A549 (cell line): Measurements from ENCODE around the gene HMGN1.

ENCODE experiments used
- TF ChIP-seq, protein P1 (sequence below): fragments of 200-600 bp; sonication (generic); IDR thresholded peaks from 2 replicates; pipeline ENCODE4 v1.6.1; 2016; ENCODE audit warnings: antibody characterized with exemption, mild to moderate bottlenecking, moderate library complexity
- TF ChIP-seq, protein P2 (sequence below): fragments of >200 bp; sonication (Bioruptor Twin); formaldehyde crosslinking; IDR thresholded peaks from 3 replicates; pipeline ENCODE4 v1.5.1; 2016

DNA sequence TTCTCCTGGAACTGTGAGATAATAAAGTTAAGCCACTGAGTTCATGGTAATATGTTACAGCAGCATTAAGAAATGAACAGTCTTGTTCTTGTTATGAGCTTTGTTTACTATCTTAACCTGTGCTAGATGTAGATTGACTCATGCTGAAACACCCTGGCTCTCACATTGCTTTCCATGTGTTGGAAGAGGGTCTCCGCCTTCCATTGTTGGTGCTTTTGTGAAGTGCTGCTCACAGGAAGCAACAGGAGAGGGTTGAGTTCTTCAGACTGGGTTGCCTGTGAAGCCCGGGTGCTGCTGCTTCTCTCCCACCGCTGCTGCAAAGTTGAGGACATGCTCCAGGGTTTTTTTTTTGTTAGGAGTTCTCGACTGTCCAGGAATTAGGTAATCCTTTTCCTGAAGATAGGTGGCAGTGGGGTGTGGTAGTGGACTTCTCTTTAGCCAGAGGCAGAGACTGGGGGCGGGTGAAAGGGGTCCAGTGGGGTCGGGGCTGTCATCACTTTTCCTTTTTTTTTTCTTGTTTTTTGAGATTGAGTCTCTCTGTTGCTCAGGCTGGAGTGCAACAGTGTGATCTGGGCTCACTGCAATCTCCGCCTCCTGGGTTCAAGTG is 28.7 kb upstream of the HMGN1 start:
- TF ChIP-seq, protein P1, sequence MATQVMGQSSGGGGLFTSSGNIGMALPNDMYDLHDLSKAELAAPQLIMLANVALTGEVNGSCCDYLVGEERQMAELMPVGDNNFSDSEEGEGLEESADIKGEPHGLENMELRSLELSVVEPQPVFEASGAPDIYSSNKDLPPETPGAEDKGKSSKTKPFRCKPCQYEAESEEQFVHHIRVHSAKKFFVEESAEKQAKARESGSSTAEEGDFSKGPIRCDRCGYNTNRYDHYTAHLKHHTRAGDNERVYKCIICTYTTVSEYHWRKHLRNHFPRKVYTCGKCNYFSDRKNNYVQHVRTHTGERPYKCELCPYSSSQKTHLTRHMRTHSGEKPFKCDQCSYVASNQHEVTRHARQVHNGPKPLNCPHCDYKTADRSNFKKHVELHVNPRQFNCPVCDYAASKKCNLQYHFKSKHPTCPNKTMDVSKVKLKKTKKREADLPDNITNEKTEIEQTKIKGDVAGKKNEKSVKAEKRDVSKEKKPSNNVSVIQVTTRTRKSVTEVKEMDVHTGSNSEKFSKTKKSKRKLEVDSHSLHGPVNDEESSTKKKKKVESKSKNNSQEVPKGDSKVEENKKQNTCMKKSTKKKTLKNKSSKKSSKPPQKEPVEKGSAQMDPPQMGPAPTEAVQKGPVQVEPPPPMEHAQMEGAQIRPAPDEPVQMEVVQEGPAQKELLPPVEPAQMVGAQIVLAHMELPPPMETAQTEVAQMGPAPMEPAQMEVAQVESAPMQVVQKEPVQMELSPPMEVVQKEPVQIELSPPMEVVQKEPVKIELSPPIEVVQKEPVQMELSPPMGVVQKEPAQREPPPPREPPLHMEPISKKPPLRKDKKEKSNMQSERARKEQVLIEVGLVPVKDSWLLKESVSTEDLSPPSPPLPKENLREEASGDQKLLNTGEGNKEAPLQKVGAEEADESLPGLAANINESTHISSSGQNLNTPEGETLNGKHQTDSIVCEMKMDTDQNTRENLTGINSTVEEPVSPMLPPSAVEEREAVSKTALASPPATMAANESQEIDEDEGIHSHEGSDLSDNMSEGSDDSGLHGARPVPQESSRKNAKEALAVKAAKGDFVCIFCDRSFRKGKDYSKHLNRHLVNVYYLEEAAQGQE, result no peak
- TF ChIP-seq, protein P2, sequence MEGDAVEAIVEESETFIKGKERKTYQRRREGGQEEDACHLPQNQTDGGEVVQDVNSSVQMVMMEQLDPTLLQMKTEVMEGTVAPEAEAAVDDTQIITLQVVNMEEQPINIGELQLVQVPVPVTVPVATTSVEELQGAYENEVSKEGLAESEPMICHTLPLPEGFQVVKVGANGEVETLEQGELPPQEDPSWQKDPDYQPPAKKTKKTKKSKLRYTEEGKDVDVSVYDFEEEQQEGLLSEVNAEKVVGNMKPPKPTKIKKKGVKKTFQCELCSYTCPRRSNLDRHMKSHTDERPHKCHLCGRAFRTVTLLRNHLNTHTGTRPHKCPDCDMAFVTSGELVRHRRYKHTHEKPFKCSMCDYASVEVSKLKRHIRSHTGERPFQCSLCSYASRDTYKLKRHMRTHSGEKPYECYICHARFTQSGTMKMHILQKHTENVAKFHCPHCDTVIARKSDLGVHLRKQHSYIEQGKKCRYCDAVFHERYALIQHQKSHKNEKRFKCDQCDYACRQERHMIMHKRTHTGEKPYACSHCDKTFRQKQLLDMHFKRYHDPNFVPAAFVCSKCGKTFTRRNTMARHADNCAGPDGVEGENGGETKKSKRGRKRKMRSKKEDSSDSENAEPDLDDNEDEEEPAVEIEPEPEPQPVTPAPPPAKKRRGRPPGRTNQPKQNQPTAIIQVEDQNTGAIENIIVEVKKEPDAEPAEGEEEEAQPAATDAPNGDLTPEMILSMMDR, result no peak
